ENCODE measurements around the gene CA6.
"Not testable (repeated sequence)": the region's sequence is repeated elsewhere in the genome, so short reads cannot be mapped to it uniquely, and the experiment has no call there.

Gene CA6

DNA sequence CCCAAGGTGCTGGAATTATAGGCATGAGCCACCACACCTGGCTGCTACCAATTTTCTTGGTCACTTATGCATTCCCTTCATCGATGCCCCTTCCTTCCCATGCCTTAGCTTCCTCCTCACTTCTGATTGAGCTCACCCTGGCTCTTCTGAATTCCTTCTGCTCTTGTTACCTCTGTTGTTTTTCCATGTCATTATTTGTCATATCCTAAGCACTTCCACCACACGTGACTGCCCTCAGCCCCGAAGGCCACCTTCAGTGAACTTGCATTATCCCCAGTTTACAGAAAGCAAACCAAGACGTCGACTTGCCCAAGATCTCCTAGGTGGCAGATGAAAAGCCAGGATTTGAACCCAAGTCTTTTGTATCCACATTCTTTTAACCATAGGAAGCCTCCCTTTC is 30.7 kb downstream of the CA6 start:
- no peak for DNase-seq

DNA sequence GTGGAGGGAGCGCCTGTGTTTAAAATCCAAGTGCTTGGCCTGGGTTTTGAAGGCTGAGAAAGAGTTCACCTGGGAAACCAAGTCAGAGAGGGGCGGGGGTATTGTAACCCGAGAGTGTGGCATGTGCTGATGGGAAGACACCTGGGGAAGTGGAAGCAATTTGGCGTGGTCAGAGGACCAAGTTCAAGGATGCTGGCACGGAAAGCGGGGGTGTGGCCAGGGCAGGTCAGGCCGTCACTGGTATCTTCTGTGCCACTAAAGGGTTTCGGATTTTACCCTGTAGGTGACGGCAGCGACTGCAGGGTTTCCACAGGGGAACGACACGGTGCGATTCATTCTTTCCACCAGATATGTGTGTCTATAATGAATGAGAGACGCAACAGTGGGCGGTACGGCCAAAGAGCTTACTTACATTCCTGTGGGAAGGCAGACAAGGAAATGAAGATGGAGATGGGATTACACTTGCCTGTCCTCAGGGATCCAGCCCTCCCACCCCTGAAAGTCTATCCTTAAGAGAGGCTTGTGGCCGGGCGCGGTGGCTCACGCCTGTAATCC is 31.3 kb downstream of the CA6 start:
- no peak for DNase-seq

DNA sequence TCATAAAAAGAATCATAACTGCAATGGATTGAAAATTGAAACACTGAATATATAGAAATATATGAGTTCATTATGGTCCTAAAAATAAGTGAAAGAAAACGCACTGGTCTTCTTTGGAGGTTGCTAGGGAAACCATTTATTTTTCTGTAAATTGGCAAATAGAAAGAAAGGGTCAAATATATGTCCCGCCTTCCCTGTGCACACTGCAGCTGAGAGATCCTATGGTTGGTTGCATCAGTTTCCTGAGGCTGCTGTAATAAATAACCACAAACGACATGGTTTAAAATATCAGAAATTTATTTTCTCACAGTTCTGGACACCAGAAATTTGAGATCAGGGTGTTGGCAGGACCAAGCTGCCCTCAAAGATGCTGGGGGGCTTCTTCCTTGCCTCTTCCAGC is 35.0 kb downstream of the CA6 start:
- DNase-seq: no peak

DNA sequence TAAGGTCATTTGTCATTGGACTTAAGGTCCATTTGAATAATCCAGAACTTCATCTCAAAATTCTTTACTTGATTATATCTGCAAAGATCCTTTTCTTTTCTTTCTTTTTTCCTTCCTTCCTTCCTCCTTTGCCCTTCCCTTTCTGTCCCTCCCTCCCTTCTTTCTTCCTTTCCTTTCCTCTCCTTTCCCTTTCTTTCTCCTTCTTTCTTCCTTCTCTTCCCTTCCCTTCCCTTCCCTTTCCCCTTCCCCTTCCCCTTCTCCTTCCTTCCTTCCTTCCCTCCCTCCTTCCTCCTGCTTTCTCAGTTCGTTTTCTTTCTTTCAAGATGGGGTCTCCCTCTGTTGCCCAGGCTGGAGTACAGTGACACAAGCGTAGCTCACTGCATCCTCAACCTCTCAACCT is 35.5 kb downstream of the CA6 start:
- DNase-seq: no peak

DNA sequence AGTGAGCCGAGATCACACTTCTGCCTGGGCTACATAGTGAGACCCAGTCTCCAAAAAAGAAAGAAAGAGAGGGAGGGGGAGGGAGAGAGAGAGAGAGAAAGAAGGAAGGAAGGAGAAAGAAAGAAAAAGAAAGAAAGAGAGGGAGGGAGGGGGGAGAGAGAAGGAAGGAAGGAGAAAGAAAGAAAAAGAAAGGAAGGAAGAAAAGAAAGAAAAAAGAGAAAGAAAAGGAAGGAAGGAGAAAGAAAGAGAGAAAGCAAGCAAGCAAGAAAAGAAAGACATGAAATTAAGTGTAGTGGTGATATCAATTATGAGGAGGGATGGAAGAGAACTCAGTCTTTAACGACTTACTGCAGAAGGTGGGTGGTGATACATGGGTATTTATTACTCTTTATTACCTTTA is 38.5 kb downstream of the CA6 start:
- no peak for DNase-seq

DNA sequence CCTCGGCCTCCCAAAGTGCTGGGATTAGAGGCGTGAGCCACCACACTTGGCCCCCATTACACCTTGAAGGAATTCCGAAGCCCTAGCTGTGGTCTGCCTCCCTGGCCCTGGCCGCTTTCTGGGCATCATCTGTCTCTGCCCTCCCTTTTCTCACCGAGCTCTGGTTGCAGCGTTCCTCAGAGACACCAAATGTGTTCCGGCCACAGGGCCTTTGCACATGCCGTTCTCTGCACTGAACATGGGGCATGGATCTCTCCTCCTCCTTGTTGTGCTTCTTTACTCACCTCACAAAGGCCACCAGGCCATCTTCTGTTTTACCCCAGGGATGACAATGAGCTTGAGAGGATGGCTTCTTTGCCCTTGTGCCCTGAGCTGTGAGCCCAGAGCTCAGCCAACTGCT is 39.3 kb downstream of the CA6 start:
- DNase-seq: no peak

DNA sequence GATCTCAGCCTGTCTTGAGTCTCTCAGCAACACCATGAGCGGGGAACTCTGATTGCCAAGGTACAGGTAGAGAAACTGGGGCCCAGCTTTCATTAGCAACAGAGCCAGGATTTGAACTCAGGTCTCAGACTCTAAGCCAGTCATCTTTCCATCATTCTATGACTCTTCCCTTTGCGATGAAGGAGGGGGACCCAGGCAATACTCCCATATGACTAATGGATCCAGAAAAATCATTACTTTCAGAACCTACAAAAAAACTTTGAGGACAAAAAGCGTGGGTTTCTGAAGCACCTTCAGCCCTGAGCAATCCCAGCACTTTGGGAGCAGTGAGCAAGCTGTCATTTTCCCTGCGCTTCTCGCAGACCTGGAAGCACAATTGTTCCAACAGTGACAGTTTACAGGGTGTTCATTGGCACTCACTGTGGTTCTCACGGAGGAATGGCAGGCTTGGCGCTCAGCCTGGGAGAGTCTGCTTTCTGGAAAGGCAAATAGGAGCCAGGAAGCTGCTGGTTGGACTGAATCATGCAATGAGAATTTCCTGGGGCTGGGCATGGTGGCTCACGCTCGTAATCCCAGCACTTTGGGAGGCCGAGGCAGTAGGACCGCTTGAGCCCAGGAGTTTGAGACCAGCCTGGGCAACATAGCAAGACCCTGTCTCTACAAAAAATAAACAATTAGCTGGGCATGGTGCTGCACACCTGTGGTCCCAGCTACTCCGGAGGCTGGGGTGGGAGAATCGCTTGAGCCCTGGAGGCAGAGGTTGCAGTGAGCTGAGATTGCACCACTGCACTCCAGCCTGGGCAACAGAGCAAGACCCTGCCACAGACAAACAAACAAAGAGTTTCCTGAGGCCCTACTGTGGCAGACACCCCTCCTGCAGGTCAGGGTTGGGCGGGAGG is 40.5 kb downstream of the CA6 start:
- DNase-seq: peak; percentile 22 to 67

DNA sequence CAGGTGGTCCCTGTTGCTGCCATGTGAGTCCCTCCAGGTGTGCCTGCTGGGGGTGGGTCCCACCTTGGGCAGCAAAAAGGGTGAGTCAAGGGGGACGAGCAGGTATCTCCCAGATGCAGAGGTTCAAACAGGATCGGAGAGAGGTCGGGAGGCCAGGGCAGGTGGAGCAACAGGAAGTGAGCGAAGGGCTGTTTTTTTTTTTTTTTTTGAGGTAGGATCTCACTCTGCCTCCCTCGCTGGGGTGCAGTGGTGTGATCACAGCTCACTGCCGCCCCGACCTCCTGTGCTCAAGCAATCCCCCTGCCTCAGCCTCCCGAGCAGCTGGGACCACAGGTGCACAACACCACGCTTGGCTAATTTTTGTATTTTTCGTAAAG is 41.1 kb downstream of the CA6 start:
- DNase-seq: no peak

DNA sequence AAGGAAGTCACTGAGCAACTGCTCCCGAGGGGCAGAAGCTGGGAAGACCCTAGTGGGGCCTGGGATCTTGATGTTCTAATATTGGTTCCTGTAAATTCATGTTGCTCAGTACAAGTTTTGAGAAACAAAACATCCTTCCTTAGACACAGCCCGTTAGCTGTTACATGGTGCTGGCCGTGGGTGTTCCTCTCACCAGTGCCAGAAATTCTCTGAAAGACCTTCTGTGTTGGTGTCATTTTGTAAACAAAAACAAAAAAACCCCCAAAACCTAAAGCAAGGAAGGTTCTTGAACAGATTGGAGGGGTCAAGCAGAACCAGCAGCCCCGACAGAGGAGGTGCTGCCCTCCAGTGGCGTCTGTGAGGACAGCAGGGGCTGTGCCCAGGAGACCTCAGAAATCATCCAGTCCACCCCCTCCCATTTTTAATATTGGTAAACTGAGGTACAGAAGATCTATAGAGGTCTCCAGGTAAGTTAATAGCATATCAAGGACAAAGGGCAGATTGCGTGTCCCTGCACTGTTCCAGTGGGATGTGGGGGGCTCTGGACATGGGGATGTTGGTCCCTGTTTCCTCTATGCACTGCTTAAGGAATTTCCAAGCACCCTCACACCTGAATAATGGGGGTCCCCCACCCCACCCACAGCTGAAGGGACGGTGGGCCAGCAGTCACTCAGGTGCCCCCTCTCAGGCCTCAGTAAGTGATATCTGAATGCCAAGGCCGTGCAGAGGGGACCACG is 42.4 kb downstream of the CA6 start:
- DNase-seq: peak in 1 of 2 experiments; percentile 19

DNA sequence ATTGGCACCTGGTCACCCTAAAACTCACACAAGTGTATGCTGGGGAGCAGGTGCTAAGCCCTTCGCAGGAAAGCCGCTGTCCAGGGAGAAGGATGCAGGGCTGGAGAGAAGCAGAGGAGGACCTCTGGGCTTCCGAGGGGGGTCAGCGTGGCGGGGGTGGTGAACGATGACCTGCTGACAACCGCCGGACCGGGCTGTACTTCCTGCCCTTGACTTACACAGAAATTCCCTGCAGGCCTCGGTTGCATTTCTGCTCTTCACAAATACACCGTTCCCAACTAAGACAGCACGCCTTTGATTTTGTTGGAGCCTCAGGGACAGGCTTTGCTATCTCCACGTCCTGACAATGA is 42.9 kb downstream of the CA6 start:
- no peak for DNase-seq

DNA sequence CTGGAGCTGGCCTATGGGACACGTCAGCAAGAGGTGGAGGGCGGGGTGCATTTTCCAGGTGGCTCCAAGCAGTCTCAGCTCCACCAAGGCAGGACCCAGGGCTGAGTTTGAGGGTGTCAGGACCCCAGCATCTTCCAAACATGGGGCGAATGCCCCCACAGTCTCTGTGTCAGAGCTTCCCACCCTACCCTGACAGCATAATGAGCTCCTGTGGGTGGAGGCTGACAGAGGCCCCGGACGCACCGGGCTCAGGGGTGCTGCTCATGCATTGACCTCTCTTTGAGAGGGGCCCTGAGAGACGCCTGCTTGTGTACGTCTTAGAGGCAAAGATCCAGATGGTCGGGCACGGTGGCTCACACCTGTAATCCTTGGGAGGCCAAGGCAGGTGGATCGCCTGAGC is 43.4 kb downstream of the CA6 start:
- no peak for DNase-seq

DNA sequence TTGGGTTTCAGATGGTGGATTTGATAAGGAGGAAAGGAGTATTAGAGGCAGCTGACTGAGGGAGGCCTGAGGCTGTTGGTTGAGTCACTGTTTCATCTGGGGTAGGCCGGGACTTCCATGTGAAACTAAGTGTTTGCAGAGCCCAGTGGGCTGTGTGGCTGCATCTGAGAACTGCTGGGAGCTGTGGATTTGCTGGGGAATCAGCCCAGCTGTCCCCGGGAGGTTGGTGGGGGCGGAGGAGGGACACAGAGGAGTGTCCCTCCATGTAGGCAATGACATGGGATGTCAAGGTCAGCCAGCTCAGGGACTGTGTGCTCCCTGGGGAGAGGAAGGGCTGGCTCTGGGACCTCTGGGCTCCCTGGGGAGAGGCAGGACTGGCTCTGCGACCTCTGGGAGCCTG is 44.2 kb downstream of the CA6 start:
- no peak for DNase-seq

DNA sequence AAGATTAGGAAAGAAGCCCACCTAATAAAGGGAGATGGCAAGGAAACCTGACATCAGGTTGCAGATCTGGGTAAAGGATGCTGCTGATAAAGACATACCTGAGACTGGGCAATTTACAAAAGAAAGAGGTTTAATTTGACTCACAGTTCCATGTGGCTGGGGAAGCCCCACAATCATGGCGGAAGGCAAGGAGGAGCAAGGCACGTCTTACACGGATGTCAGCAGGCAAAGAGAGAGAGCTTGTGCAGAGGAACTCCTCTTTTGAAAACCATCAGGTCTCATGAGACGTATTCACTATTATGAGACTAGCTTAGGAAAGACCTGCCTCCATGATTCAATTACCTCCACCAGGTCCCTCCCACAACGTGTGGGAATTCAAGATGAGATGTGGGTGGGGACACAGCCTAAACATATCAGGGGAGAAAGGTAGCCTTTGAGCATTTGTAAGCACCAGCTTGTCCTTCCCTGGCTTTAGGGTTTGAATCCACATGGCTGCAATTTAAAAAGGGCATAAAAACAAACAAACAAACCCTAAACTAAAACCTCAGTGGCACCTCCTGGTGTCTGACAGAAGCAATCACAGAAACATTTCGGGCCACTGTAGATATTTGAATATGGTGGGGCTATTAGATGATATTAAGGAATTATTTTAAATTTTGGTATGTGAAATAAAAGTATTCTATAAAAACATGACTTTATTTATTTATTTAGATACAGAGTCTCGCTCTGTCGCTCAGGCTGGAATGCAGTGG is 47.4 kb downstream of the CA6 start:
- no peak for DNase-seq

DNA sequence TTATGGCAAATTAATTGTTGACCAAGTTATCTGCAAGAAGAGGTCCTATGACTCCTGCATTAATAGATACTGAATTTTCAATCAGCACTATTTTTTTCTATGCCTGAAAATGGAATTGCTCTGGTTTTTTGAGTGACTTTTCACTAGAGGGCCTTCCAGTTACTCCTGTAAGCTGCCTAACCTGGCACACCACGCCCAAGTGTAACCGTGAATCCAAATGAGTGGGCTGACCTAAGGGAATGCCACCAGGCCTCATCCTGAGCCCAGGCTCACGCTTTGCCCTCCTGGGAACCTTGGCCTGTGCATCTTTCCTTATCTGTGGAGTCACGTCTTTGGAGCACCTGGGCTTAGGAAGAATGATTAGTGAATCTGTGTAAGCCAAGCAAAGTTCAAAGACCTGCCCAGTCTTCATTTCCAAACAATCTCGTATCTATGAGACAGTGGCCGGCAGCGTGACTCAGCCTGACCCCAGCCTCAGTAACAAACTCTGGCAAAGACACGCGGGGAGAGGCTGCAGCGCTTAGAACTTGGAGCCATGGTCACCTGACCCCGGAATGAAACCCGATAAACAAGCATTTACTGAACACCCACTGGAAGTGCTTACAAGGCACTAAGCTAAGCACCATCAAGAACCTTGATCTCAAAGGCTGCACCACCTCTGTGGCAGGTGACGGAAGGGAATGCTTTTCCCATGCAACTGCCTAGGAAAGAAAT is 48.5 kb downstream of the CA6 start:
- not testable (repeated sequence) for DNase-seq

DNA sequence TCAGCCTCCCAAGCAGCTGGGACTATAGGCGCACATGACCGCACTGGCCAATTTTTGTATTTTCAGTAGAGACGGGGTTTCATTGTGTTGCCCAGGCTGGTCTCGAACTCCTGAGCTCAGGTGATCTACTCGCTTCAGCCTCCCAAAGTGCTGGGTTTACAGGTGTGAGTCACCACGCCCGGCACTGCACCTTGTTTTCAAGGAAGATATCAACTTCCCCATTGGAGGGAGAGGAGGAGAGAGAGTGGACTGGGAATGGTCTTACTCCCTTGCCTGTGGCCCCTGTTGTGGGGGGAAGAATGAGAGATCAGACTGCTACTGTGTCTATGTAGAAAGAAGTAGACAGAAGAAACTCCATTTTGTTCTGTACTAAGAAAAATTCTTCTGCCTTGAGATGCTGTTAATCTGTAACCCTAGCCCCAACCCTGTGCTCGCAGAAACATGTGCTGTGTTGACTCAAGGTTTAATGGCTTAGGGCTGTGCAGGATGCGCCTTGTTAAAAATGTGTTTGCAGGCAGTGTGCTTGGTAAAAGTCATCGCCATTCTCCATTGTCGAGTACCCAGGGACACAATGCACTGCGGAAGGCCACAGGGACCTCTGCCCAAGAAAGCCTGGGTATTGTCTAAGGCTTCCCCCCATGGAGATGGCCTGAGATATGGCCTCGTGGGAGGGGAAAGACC is 56.0 kb downstream of the CA6 start:
- DNase-seq: not testable (repeated sequence)

DNA sequence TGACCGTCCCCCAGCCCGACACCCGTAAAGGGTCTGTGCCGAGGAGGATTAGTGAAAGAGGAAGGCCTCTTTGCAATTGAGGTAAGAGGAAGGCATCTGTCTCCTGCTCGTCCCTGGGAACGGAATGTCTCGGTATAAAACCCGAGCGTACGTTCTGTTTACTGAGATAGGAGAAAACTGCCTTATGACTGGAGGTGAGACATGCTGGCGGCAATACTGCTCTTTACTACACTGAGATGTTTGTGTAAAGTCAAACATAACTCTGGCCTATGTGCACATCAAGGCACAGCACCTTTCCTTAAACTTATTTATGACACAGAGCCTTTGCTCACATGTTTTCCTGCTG is 56.5 kb downstream of the CA6 start:
- not testable (repeated sequence) for DNase-seq

DNA sequence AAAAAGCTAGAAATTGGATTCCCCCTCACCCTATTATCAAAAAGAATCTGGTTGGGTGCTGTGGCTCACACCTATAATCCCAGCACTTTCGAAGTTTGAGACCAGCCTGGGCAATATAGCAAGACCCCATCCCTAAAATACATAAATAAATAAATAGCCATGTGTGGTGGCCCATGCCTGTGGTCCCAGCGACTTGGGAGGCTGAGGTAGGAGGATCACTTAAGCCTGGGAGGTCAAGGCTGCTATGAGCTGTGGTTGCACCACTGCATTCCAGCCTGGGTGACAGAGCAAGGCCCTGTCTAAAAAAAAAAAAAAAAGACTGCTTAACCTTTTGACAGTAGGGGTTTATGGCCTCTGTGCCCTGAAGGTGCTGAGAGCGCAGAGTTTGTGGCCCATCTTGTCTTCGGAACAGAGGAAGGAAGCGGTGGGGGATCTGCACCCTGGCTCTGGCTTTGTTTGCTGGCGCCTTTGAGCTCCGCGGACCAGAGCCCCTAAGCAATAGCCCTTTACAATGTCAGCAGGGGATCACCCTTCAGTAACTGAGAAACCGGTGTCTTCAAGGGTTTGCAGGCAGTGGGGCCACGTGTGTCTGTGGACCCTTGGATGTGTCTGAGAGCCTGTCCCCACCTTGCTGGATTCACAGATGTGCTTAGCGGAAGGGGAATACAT is 58.5 kb downstream of the CA6 start:
- no peak for DNase-seq

DNA sequence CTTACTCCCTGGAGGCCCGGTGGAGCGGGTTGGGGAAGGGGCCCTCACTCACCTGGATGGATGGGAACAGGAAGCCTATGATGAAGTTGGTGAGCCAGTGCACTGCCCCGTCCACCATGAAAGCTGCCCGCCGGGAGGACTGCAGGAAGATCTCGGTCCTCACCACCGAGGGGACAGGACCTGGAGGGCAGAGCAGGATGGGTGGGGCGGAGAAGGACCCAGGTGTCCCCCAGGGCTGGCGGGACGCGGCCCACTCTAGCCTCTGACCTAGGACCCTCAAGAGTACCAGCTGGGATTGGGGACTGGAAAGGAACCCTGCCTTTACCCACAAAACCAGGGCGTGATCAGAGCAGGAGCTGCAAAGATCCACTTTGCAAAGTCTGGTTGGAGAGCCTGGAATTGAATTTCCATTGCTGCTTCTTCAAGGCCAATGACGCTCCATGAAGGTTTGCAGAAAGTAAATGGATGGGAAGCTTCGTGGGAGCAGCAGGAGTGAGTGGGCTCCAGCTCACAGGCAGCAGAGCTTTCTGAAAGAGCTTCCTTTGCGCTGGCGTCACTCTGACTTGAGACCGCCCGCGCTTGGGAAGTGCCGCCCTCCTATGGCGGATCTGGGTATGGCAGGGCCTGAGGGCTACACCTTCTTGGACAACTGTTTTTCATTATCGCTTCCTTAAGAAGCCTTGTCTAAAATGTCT is 59.2 kb downstream of the CA6 start:
- peak; percentile 18 to 42 for DNase-seq

DNA sequence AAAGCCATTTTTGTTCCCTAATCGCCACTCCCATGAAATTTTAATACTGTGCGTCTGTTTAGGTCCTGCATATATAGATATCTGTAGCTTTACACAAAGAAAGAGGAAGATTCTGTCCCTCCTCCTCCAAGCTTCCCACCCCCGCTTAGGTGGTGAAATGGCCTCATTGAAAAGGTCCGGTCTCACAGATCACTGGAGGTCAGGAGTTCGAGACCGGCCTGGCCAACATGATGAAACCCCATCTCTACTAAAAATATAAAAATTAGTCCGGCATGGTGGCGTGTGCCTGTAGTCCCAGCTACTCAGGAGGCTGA is 59.7 kb downstream of the CA6 start:
- DNase-seq: no peak

DNA sequence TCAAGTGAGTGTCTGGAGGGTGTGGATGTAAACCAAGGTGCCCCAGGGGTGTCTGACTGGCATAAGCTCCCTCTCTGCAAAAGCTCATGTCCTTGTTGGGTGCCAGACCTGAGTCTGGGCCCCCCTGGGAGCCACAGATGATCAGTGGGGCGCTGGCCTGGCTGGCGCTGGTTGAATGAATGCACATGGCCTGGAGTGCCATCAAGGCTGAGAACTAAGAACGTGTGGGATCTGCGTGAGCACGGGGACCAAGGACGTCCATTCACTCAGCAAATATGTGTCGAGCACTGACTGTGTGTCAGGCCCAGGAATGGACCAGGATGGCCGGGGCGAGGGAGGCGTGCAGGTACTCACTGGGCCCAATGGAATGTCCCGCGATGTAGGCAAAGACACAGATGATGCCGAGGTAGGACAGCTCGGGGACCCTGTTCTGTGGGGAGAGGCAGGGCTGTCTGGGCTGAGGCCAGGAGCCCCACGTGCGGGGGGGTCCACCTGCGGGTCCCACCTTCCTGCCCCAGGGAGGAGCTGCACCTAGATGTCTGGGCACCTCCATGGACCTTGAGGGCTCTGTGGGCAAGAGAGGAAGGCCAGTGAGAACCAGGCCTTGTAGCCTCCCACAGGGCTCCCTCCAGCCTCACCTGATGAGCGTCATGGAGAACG is 61.4 kb downstream of the CA6 start:
- DNase-seq: no peak

DNA sequence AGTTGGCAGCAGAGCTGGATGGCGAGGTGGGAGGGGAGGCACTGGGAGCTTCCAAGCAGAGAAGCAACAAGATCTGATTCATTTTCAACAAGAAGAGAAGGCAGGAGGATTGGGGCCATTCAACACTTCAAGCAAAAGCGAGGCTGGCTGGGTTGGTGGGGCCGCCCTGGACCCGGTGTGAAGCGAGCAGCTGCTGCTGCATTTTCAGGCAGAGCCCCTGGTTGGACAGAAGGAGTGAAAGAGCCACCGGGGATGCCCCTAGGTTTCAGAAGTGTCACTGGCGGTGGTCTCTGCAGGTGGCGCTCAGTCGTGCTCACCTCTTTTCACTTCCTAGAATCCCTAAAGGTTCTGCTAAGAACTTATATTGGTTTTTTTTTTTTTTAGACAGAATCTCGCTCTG is 62.6 kb downstream of the CA6 start:
- DNase-seq: no peak
